GM19025 (cell line): ENCODE data around the gene GRIA1.

ENCODE experiments used
- ATAC-seq: cut with Tn5 transposase; IDR thresholded peaks from one replicate; pipeline ENCODE4 v1.9.1; 2021; ENCODE audit warnings: mild to moderate bottlenecking, low read depth, moderate library complexity; ENCODE audit not compliant: unreplicated experiment

The GRIA1 gene

DNA sequence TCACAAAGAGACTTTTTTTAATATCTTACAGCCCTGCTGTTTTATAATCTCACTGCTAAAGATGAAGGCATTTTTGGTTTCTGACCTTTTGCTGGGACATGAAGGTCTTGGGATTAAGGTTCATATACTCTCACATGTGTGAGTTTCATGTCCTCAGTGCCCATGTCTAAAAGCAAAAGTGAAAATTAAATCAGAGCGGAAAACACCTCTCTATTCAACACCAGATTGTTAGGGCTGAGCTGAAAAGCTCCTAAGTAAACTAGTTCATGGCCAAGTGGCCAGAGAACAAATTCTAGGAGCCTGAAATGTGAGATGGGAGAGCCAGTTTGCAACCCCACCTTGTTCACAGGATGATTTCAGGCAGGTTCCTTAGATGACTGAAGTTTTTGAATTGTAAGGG, 110.9 kb downstream of the GRIA1 start:
- ATAC-seq = peak; percentile 85

DNA sequence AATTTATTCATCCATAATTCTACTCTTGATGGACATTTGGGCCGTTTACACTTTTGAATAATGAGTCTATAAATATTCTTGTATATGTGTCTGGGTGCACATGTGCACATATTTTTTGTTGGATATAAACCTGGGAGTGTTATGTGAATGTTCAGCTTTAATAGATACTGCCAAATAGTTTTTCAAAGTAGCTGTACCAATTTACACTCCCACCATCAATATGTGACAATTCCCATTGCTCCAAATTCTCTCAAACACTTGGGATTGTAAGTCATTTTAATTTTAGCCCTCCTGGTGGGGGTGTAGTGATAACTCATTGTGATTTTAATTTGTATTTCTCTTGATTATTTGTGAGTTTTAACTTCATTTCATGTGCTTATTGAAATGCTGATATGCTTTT, 114.9 kb downstream of the GRIA1 start:
- ATAC-seq = no peak

DNA sequence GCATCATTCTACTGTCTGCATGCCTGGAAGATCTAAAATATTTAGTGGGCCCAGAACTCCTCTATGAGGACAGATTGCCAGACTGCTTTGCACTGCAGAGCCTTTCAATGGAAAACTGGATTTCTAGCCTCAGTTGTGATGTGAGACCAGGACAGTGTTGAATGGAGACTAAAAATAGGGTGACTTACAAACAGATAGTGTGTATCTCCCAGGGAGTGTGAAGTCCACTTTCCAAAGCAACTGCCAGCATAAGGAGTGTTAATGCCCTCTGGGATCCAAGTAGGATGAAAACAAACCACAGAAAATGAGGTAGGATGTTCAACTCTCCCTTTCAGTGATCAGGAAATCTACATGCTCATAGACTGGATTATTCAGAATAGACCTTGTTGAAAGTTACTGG, 119.5 kb downstream of the GRIA1 start:
- ATAC-seq = no peak

DNA sequence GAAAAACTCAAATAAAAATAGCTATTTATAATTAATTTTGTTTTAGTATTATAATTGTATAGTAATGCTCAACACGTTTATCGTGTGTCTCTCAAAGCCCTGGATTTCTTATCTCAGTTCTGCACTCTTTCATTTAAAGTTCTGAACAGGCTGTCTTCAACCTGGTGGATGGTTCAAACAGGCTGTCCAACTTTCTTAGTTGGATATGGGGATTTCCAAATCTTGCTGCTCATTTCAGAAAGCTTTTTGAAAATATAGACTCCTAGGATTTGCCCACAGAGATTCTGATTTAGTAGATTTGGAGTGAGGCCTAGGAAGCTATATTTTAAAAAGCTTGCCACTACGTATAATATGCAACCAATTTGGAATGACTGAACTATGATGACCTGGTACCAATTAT, 120.3 kb downstream of the GRIA1 start:
- ATAC-seq = no peak

DNA sequence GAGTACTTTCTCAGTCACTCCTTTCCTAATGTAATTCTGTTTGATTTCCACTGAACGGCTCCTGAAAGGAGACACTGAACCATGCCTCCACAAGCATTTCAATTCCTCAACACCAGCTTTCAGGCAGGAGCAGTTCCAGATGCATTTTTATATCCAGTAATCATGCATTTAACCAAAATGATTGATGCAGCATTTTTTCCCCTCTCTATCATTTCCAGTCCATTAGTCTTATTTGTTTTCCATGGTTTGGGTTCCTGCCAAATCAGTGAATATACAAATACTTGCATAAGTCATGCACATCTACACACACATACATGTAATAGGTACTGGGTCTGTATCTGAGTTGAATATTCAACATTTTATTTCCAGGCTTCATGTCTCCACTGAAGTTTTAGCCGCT, 122.7 kb downstream of the GRIA1 start:
- no peak for ATAC-seq

DNA sequence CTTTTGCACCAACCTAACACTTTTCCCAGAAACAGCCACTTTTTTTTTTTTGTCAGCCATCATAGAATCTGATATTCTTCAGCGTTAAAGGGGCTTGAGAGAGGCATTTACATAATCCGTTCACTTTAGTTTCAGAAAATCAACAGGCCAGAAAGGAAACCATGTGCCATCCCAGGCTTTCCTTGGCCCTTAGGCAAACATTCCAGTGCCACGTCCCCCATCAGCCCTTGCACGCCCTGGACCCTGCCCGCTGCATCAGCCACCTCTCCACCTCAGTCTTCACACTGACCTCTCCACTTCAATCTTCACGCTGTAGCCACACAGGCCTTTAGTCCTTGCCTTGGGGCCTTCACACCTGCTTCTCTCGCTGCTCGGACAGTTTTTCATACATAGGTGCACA, 123.2 kb downstream of the GRIA1 start:
- no peak for ATAC-seq

DNA sequence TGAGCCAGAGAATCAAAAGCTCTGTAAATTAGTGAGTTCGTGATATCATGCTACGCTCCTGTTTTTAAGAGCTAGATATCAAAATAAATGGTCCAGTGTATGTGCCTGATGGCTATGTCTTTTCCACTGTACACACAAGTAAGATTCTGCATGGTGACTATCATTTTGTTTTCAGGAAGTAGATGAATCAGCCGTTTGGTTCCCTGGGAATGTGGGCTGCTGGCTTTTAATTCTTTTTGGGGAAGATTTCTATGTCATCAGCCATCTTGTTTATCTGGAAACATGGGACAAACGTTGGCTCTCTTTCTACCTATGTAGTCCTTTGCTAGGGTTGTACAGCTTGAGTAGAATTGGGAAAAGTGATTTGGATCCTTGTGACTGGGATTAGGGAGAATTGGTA, 126.7 kb downstream of the GRIA1 start:
- no peak for ATAC-seq

DNA sequence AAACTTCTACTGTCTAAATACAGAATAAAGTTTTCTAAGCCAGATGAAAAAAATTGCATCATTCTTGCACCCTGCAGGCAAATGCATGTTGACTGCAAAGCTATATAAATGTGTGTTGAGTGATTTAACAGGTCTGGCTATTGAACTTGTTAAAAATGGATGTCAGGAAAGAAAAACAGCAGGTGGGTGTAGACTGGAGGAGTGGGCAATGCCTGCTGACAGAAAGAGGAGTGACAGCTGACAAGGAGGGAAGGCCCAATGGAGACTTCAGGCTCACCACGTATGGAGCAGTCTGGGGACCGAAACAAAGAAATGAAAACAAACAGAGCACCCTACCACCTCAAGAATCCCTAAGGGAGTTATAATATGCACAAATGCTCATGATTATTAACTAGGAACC, 127.8 kb downstream of the GRIA1 start:
- ATAC-seq = no peak

DNA sequence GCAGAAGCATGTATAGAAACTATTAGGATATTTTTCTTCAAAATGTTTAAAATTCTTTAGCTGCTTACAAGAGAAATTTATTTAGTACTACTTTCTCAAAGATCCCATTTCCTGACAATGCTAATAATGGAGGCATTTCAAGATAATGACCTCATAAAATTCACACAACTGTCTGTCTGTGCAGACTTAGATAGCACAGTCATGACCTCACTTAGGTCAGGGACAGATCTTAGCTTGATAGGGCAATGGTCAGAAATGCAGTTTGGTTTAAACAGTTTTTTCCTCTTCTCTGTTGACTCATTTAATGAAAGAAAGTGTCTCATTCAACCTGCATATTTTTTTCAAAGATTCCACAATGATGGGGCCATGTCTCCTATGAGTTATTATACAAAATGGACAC, 128.4 kb downstream of the GRIA1 start:
- ATAC-seq = no peak

DNA sequence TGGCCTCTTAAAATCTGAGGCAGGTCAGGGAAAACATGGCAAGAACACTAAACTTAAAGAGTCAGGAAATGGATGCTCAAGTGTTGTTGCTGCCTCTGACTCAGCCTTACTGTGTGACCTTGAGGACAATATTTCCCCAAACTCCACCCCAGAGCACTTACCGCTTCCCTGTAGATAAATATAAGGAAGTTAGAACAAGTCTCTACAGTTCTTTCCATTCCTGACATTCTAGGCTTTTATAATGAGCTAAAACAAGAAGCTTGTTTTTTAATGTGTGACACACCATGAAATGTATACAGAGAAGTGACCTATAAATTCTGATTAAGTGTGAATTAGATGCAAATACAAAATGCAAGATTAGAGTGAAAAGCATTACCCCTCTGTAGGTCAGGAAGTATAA, 129.3 kb downstream of the GRIA1 start:
- no peak for ATAC-seq

DNA sequence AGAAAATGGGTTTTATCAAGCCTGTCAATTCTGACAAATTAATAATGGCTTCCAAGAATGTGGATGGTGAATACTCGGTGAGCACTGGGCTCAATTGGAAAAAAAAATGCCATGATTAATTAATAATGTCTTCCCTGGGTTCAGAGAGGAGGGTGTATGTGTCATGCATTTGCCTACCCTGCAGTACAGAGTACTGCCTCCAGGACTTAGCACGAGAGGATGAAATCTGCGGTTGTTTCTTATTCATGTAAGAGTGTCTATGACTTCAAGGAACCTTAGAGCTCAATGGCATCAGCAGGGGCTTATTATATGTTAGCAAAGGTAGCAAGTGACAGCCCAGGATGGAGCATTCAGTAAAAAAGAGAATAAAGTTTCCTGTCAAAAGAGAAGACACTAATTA, 132.7 kb downstream of the GRIA1 start:
- ATAC-seq = no peak

DNA sequence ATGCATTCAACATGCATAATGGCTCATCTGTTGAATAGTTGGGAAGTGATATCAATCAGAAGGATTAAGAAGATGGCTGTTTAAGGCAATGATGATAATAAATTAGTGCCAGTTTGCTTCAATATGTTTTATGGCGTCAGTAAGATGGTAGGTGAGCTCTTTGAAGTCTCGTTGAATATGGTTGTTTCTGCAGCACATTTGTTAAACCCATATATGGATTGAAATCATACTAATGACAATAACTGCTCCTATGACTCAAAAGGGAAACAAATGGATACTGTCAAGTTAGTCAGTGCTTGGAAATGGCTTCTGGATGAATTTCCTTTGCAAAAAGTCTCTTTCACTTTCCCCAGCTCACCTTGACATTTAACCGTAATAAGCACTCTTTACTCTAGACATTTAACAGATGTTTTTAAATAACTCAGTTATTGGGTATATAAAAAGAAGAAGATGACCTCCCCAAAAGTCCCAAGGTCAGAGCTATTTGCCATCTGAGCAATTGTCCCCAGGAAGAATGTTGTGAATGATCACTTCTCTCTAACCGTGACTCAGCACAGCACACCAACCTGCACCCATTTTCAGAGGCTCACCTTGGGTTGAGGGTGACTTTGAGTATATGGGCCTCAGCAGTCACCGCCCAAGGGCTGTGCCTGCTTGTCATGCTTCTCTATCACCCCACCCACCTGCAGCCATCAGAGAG, 133.4 kb downstream of the GRIA1 start:
- ATAC-seq = no peak

DNA sequence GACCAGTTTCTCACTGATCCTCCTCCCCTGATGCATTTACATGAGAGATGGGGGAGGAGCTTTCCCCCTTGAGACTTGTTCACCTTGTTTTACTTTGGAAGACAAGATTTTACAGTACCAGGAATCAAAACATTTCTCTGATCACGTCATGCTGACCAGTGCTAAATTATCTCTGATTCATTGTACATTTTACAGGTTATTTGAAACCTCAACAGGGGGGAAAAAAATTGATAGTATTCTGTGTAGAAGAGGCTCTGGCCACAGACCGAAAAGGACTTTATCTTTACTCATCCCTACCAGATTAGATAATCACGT, 133.9 kb downstream of the GRIA1 start:
- no peak for ATAC-seq

DNA sequence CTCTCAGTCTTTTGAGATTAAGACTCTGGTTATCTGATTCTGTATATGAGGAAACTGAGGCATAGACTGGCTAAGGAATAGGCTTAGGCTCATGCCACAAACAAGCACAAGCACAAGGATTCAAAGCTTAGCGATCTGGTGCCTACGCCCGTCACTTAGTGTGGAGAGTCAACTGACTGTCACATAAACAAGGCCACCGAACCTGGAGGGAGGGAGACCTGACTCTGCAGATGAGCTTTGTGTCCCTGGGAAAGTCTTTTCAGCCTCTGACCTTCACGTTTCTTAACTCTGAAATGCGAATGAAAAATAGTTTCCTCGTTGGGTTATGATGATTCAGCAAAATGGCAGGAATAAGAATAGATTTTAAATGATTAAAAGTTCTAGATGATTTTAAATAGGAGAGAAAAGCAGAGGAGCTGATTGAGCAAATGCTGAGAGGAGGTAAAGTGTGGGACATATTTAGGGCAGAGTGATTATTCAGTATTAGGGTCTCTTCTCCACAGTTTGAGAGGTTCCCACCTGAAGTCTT, 135.4 kb downstream of the GRIA1 start:
- no peak for ATAC-seq

DNA sequence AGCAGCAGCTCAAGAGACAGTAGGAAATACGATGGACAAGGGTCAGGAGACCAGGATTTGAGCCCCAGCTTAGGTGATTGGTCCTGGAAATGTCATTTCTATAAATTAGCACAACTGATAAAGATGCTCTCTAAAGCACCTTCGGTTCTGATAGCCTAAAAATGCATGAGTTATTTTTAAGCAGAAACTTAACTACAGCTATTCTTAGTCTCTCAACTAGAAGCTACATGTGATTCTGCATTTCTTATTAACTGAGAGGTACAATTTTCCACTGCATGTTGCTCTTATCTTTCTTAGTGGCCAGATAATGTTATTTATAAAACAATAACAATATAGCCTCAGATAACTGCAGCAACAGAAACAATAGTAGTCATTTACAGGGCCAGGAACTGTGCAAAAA, 136.4 kb downstream of the GRIA1 start:
- no peak for ATAC-seq

DNA sequence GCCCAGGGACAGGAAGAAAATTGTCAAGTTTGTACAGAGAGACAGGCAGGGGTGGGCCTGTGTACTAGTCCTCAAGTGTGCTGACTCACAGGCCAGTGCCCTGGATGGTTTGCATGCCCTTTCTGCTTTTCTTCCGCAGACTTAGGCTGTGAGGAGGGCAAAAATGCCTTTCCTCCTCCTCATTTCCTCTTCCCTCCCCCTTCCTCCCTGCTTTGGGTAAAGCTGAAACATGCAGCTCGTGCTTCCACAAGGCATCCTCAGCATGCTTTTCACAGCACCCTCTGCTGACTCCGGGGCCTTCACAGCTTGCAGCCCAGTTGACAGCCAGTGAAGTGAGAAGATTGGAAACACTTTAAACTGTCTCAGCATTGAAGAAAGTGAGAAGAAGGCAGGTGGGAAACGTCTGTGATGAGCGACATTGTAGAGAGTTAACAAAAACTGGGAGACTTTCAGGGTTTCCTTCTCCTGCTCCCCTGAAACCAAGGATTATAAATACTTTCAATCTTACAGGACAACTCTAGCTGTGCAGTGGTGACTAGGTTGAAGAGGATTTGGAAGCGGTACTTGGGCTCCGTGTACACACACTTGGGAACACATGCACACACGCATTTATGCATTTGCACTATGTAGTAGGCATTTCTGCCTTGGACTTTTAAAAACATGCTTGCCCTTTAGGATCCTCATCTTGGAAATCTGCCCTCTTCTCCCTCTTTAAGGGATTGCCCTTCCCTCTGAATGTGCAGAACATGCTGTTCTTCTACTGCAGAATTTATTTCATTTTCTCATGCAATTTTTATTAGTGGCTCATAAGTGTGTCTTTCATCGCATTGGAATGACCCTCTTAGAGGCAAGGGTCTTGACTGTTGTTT, 138.8 kb downstream of the GRIA1 start:
- no peak for ATAC-seq

DNA sequence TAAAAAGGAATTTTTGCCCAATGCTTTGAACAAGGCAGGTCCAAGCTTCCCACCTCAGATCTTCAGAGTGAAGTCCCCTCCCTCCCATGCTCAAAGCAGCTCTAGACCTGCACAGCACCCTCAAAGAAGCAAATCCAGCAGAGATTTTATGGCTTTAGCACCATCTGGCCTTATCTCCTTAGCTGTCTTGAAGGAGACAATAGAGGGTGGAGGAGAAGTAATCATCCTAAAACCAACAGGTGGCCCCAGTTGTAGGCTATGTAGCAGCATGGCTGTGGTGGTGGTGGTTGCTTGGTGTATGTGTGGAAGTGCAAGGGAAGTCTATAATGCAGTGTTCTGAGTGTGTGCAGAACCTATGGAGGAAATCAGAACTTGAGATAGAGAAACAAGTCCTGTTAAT, 140.1 kb downstream of the GRIA1 start:
- ATAC-seq = no peak

DNA sequence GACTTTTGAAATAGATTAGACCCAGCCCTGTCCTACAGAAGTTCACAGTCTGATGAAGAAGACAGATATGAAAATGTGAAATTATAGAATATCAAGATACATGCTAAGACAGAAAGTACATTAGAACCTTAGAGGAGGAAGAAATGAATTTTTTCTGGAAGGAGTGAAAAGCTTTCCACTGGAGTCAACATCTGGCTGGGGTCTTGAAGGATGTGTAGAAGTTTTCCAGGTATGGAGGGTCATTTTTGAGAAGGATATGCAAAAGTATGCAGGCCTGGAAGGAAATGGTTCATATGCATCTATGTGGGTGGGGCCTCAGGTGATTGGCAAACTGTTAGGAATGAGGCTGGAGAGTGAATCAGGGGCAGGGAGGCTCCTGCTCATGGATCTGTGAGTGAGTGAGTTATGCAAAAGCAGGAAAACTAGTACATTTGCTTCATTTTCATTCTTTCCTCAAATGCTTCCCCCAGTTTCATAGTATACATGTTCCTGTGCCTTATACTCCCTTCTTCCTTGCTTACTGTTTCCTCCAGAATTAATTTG, 142.3 kb downstream of the GRIA1 start:
- ATAC-seq = no peak

DNA sequence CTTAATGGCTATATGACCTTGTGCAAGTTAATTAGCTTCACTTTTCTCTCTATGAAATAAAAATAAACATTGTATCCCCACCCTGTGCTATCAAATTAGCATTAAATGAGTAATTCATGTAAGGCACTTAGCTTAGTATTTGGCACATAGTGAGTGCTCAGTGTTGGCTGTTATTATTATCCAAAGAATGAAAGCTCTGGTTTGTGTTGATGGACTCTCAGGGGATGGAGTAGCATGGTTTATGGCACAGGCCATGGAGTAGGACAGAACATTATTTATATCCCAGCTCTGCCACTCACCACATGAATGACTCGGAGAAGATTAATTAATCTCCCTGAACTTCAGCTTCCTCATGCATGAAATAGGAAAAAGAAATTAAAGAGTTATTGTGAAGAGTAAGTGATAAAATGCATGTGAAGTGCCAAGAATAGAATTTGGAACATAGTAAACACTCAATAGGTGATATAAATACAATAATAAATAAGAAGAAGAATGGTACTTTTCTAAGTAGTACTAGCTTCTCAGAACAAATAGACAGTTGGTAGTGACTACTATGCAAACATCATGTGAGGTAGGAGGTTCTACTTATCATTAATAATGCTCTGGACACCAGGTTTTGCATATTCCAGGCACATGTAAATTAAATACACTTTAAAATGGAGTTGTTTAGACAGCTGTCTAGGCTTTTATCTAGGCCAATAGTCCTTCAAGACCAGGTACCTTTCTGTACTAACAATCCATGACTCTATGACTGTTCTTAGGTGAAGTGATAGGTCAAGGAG, 146.4 kb downstream of the GRIA1 start:
- ATAC-seq = no peak

DNA sequence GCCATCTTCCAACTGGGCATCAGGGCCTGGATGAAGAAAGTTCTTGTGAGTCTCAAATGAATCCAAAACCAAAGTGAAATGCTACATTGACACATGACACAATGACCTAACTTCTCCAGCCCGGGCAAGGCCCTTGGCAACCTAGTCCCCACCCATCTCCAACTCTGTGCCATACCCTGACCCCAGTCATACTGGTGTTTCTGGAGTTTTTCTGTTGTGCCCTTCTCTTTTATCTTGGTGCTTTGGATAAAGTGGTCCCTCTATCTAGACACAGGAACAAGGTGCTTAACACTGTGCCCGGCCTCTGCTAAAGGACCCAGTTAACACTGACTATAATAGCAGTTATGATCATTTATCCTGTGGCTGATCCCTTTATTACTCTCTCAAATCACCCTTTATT, 149.8 kb downstream of the GRIA1 start:
- ATAC-seq = no peak

DNA sequence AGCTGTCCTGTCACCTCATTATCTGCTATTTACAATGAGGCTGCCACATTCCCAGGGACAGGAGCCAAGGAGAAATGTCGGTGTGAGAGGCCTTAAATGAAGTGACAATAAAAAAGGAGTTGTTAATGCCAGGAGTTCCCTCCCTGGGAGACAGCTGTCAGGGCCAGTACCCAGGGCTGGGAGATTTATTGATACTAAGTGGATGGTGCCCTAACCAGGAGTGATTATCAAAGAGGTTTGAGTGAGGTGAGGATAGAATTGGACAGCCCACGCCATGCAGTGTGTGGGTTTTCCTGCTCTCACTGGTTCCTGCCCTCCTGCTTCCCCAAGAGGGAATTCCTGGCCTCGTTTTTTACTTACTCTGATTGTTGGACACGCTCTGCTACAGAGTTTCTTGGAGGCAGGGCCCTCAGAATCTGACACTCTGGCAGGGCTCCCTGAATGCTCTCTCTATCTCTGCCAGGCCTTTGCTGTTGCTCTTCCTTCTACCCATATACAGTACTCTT, 150.8 kb downstream of the GRIA1 start:
- no peak for ATAC-seq
